HepG2 (cell line): ENCODE results near the gene SLC4A11. TPM values are rescaled to one million over a fixed set of nuclear protein-coding genes. Genes with fewer than 3 reads are reported as not detected.

ENCODE experiments used
- AHR ChIP-seq: IDR thresholded peaks from 2 replicates; pipeline ENCODE4 v1.6.1; 2018; ENCODE audit warnings: missing genetic modification reagents, missing compliant biosample characterization
- CCDC6 ChIP-seq: sonication (generic); formaldehyde crosslinking; IDR thresholded peaks from 2 replicates; pipeline ENCODE4 v1.8.1; 2022; ENCODE audit warnings: mild to moderate bottlenecking, missing genetic modification reagents, moderate library complexity
- ERF ChIP-seq: IDR thresholded peaks from 2 replicates; pipeline ENCODE4 v1.6.1; 2018; ENCODE audit warnings: missing biosample characterization, missing genetic modification reagents
- ETV6 ChIP-seq: sonication (generic); formaldehyde crosslinking; conservative IDR thresholded peaks from 2 replicates; pipeline ENCODE4 v1.4.0; 2020; ENCODE audit warnings: missing genetic modification reagents
- HNRNPUL1 ChIP-seq: fragments of 200-400 bp; formaldehyde crosslinking; IDR thresholded peaks from 2 replicates; pipeline ENCODE4 v1.6.1; 2017; ENCODE audit warnings: low read depth, mild to moderate bottlenecking, low read length, moderate library complexity
- HOXD1 ChIP-seq: sonication (generic); formaldehyde crosslinking; IDR thresholded peaks from 2 replicates; pipeline ENCODE4 v1.5.0; 2020; ENCODE audit warnings: missing genetic modification reagents
- JUN ChIP-seq: sonication (generic); formaldehyde crosslinking; IDR thresholded peaks from 2 replicates; pipeline ENCODE4 v1.4.0; 2020; ENCODE audit warnings: mild to moderate bottlenecking, missing genetic modification reagents
- KDM4B ChIP-seq: sonication (generic); formaldehyde crosslinking; IDR thresholded peaks from 2 replicates; pipeline ENCODE4 v1.4.0; 2020; ENCODE audit warnings: missing genetic modification reagents
- MTA1 ChIP-seq: sonication (generic); formaldehyde crosslinking; IDR thresholded peaks from 2 replicates; pipeline ENCODE4 v1.4.0; 2020; ENCODE audit warnings: missing genetic modification reagents, mild to moderate bottlenecking, borderline replicate concordance
- PHF5A ChIP-seq: IDR thresholded peaks from one replicate; pipeline ENCODE4 v1.6.1; 2018; ENCODE audit warnings: low read depth, missing genetic modification reagents; ENCODE audit not compliant: unreplicated experiment
- SOX6 ChIP-seq, 2 experiments: fragments of 450-650 bp in 1 of 2; sonication (generic) in 1 of 2; formaldehyde crosslinking in 1 of 2; IDR thresholded peaks; 2 replicates each; pipeline versions ENCODE4 v1.4.0 to v1.6.1; 2017 to 2020; ENCODE audit warnings: antibody characterized with exemption in 1 of 2, mild to moderate bottlenecking in 1 of 2, missing genetic modification reagents in 1 of 2
- ZFP82 ChIP-seq: sonication (generic); formaldehyde crosslinking; IDR thresholded peaks from 2 replicates; pipeline ENCODE4 v1.5.1; 2020; ENCODE audit warnings: mild to moderate bottlenecking, missing genetic modification reagents, borderline replicate concordance
- ZNF282 ChIP-seq: fragments of 450-650 bp; IDR thresholded peaks from 2 replicates; pipeline ENCODE4 v1.6.1; 2018; ENCODE audit not compliant: partially characterized antibody
- ZNF34 ChIP-seq: sonication (generic); formaldehyde crosslinking; IDR thresholded peaks from 2 replicates; pipeline ENCODE4 v1.4.0; 2020; ENCODE audit warnings: mild to moderate bottlenecking, missing genetic modification reagents, borderline replicate concordance
- ZNF484 ChIP-seq: sonication (generic); formaldehyde crosslinking; IDR thresholded peaks from 2 replicates; pipeline ENCODE4 v1.5.1; 2020; ENCODE audit warnings: mild to moderate bottlenecking, low read depth, missing genetic modification reagents, borderline replicate concordance
- ZNF562 ChIP-seq: sonication (generic); formaldehyde crosslinking; IDR thresholded peaks from 2 replicates; pipeline ENCODE4 v1.8.0; 2022; ENCODE audit warnings: missing genetic modification reagents, borderline replicate concordance
- ZNF614 ChIP-seq: IDR thresholded peaks from 2 replicates; pipeline ENCODE4 v1.6.1; 2018; ENCODE audit warnings: missing biosample characterization, missing genetic modification reagents, inconsistent platforms, borderline replicate concordance
- ZNF7 ChIP-seq: IDR thresholded peaks from 2 replicates; pipeline ENCODE4 v1.6.1; 2016; ENCODE audit warnings: missing biosample characterization, missing genetic modification reagents
- ZNF724P ChIP-seq: sonication (generic); formaldehyde crosslinking; IDR thresholded peaks from 2 replicates; pipeline ENCODE4 v1.8.0; 2022; ENCODE audit warnings: missing genetic modification reagents, borderline replicate concordance
- polyA plus RNA-seq, 8 experiments: library from polyadenylated mRNA; depleted of rRNA in 3 of 8; stranded (reverse) in 7 of 8; unstranded in 1 of 8; fragments of >200 nt; fragmentation: Illumina TruSeq in 4 of 8; extraction: Trizol in 4 of 8; gene quantifications; 2 replicates each; pipeline versions ENCODE4 v1.2.1 to v1.2.3, GENCODE V29; 2011 to 2016; ENCODE audit warnings: low read depth in 4 of 8, missing spikeins in 1 of 8, mixed read lengths in 1 of 8; ENCODE audit not compliant: insufficient read depth in 1 of 8
- total RNA-seq, 5 experiments: library from RNA; depleted of rRNA; stranded (reverse); fragments of >200 nt; fragmentation: Illumina TruSeq; extraction: Trizol; gene quantifications; 2 replicates each; pipeline ENCODE4 v1.2.3, GENCODE V29; 2016; ENCODE audit warnings: low read depth in 1 of 5
- TF ChIP-seq, protein P1 (sequence below): sonication (generic); formaldehyde crosslinking; IDR thresholded peaks from 2 replicates; pipeline ENCODE4 v1.4.0; 2020; ENCODE audit warnings: missing genetic modification reagents, borderline replicate concordance
- TF ChIP-seq, protein P2 (sequence below): sonication (generic); formaldehyde crosslinking; IDR thresholded peaks from 2 replicates; pipeline ENCODE4 v1.8.0; 2022; ENCODE audit warnings: missing genetic modification reagents, mild to moderate bottlenecking, inconsistent platforms, borderline replicate concordance
- TF ChIP-seq, protein P3 (sequence below): sonication (generic); formaldehyde crosslinking; IDR thresholded peaks from 2 replicates; pipeline ENCODE4 v1.4.0; 2020; ENCODE audit warnings: mild to moderate bottlenecking, missing genetic modification reagents
- TF ChIP-seq, protein P4 (sequence below): sonication (generic); formaldehyde crosslinking; IDR thresholded peaks from 2 replicates; pipeline ENCODE4 v1.9.0; 2022; ENCODE audit warnings: low read depth, missing genetic modification reagents

Gene SLC4A11
- total and polyA plus RNA-seq, 2 of the 13 experiments (the other 11 are each of a cell fraction or from before 2014, with no cell fraction given), result 3.9 to 27.0 TPM

DNA sequence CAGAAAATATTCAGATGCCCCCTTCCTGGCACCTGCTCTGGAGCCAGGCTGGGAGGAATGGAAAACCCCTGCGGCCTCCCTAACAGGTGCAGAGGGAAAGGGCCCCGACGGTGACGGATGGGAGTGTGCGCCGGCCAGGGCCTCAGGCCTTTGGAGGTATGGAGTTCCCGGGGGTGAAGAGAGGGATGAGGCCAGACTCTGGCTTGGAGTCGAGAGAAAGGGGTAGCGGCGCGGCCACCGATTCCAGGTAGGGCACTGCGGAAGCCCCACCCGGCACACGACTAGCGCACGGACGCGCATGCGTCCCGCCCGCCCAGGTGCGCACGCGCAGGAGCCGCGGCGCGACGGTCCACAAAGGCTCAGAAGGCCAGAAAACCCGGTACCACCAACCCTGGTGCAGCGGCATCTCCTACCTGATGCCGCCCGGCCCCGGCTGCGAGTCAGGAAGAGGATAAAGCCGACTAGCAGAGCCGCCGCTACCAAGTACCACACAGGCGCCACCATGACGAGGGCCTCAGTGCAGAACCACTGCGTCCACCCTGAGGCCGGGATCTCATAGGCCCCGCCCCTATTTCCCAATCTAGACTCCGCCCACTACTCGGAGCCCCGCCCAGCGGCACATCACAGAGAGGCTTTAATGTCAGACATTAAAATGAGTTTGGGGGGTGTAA lies 34.7 kb downstream of the SLC4A11 start, which contains the start of gene DDRGK1 (continued):
- peak; percentile 61; the same call in 1 of the 2 replicates for TF ChIP-seq ZFP82
- no peak; the same call in 1 of the 2 replicates for TF ChIP-seq KDM4B (CRISPR knock-in tag)
- TF ChIP-seq ZNF614 (CRISPR knock-in tag), result peak; percentile 90
- TF ChIP-seq ZNF562, result no peak
- TF ChIP-seq ZNF282, result no peak
- TF ChIP-seq, protein P1, sequence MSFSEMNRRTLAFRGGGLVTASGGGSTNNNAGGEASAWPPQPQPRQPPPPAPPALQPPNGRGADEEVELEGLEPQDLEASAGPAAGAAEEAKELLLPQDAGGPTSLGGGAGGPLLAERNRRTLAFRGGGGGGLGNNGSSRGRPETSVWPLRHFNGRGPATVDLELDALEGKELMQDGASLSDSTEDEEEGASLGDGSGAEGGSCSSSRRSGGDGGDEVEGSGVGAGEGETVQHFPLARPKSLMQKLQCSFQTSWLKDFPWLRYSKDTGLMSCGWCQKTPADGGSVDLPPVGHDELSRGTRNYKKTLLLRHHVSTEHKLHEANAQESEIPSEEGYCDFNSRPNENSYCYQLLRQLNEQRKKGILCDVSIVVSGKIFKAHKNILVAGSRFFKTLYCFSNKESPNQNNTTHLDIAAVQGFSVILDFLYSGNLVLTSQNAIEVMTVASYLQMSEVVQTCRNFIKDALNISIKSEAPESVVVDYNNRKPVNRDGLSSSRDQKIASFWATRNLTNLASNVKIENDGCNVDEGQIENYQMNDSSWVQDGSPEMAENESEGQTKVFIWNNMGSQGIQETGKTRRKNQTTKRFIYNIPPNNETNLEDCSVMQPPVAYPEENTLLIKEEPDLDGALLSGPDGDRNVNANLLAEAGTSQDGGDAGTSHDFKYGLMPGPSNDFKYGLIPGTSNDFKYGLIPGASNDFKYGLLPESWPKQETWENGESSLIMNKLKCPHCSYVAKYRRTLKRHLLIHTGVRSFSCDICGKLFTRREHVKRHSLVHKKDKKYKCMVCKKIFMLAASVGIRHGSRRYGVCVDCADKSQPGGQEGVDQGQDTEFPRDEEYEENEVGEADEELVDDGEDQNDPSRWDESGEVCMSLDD (CRISPR knock-in tag), result peak; percentile 86; the same call in 1 of the 2 replicates
- peak; percentile 89; the same call in 1 of the 2 replicates for TF ChIP-seq ETV6 (CRISPR knock-in tag)
- 0 out of 2 replicates have a peak, but pooled peaks have one; percentile 72 for TF ChIP-seq ZNF484
- TF ChIP-seq ZNF7 (CRISPR knock-in tag), result 0 out of 2 replicates have a peak, but pooled peaks have one; percentile 42
- peak; percentile 40; the same call in 1 of the 2 replicates for TF ChIP-seq ZNF724P (CRISPR knock-in tag)
- TF ChIP-seq JUN (CRISPR knock-in tag), result no peak; the same call in 1 of the 2 replicates
- TF ChIP-seq, protein P2, sequence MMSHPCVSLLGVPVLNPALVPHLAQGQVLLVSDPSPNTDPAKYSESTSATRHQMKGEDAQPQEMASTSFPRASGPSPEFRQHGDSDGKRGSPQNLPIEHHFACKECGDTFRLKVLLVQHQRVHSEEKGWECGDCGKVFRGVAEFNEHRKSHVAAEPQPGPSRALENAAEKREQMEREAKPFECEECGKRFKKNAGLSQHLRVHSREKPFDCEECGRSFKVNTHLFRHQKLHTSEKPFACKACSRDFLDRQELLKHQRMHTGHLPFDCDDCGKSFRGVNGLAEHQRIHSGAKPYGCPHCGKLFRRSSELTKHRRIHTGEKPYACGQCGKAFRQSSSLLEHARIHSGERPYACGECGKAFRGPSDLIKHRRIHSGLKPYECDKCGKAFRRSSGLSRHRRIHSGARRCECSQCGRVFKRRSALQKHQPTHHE (CRISPR knock-in tag), result peak; percentile 93; the same call in 1 of the 2 replicates
- TF ChIP-seq PHF5A (CRISPR knock-in tag), result peak; percentile 97
- TF ChIP-seq, protein P3, sequence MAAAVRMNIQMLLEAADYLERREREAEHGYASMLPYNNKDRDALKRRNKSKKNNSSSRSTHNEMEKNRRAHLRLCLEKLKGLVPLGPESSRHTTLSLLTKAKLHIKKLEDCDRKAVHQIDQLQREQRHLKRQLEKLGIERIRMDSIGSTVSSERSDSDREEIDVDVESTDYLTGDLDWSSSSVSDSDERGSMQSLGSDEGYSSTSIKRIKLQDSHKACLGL (CRISPR knock-in tag), result peak; percentile 98
- peak; percentile 74 for TF ChIP-seq ERF
- TF ChIP-seq, protein P4, sequence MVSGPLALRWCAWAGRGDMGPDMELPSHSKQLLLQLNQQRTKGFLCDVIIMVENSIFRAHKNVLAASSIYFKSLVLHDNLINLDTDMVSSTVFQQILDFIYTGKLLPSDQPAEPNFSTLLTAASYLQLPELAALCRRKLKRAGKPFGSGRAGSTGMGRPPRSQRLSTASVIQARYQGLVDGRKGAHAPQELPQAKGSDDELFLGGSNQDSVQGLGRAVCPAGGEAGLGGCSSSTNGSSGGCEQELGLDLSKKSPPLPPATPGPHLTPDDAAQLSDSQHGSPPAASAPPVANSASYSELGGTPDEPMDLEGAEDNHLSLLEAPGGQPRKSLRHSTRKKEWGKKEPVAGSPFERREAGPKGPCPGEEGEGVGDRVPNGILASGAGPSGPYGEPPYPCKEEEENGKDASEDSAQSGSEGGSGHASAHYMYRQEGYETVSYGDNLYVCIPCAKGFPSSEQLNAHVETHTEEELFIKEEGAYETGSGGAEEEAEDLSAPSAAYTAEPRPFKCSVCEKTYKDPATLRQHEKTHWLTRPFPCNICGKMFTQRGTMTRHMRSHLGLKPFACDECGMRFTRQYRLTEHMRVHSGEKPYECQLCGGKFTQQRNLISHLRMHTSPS, result peak; percentile 71; the same call in 1 of the 2 replicates
- no peak for TF ChIP-seq HNRNPUL1
- TF ChIP-seq SOX6 (IDR thresholded peaks at IDR 0.05), result no peak
- peak; percentile 73 for TF ChIP-seq SOX6 (CRISPR knock-in tag; IDR thresholded peaks at IDR 0.05)
- TF ChIP-seq CCDC6 (CRISPR knock-in tag), result peak; percentile 96
- peak; percentile 66 for TF ChIP-seq HOXD1 (CRISPR knock-in tag)
- no peak for TF ChIP-seq ZNF34 (CRISPR knock-in tag)
- TF ChIP-seq MTA1 (CRISPR knock-in tag), result peak; percentile 80
- TF ChIP-seq AHR (CRISPR knock-in tag), result peak; percentile 89; the same call in 1 of the 2 replicates
